ENCODE data around the gene NOS1AP. TPM values are rescaled to one million over a fixed set of nuclear protein-coding genes. Genes with fewer than 3 reads are reported as not detected.

Gene NOS1AP
- total RNA-seq, 1 experiment from 2014 or later, result 5.3 TPM

GRCh38 chr1:162319493-162320175 is 250.1 kb downstream of the NOS1AP start:
- ChIA-PET RAD21 (ENCODE audit: low non-redundant PET in 1 of 2, low total read pairs in 2 of 2, uncharacterized antibody in 2 of 2, unreplicated experiment in 2 of 2) (no interaction called here), CTCF (no interaction called here), POLR2A (no interaction called here)
- DNase-seq (ENCODE audit: low read depth, low spot score) (no peak), ATAC-seq (no peak)
- intact Hi-C loops (cut with micrococcal nuclease), result no loop called here
- Histone ChIP-seq H3K79me2 (ENCODE audit: insufficient read depth, low read length) (no peaks in the 10 kb centered on the region), H3K4me3 (replicated peaks in 1 of 2; ENCODE audit: low read depth in 1 of 2, low read length in 2 of 2) (no peak overlapping the region), H3K9me2 (ENCODE audit: insufficient read depth) (no peaks in the 10 kb centered on the region), H3K4me2 (ENCODE audit: low read length) (no peak overlapping the region), H4K20me1 (ENCODE audit: insufficient read depth) (no peaks in the 10 kb centered on the region), H3K4me1 (ENCODE audit: control insufficient read depth in 1 of 2, insufficient read depth in 2 of 2, low read length in 2 of 2) (no peaks in the 10 kb centered on the region), H3K9me3 (ENCODE audit: control insufficient read depth in 1 of 2, insufficient read depth in 1 of 2, low read depth in 1 of 2, low read length in 2 of 2) (no peaks in the 10 kb centered on the region), H2AFZ (ENCODE audit: low read depth, low read length, poor library complexity, severe bottlenecking) (no peak overlapping the region), H3K9ac (ENCODE audit: low read length) (no peak overlapping the region), H3K36me3 (ENCODE audit: control insufficient read depth in 1 of 2, insufficient read depth in 2 of 2, low read length in 2 of 2) (no peaks in the 10 kb centered on the region), H3K27me3 (ENCODE audit: insufficient read depth, low read length) (no peaks in the 10 kb centered on the region), H3K27ac (ENCODE audit: low read depth, low read length) (no peak overlapping the region)
- BruUV-seq (replicated peaks), result no TSS peak
- TF ChIP-seq EZH2phosphoT487 (IDR thresholded peaks at IDR 0.05; ENCODE audit: borderline replicate concordance) (no peak), FOSL1 (IDR thresholded peaks at IDR 0.05; ENCODE audit: low read depth) (no peak), ZBTB33 (IDR thresholded peaks at IDR 0.05; ENCODE audit: extremely low read depth, insufficient replicate concordance, low read length) (no peak), TCF7L2 (IDR thresholded peaks at IDR 0.05; ENCODE audit: borderline replicate concordance, extremely low read depth, insufficient read depth, insufficient read length) (no peak), CEBPB (IDR thresholded peaks at IDR 0.05; ENCODE audit: low read depth) (no peak), ATF3 (IDR thresholded peaks at IDR 0.05) (no peak), REST (IDR thresholded peaks at IDR 0.05; ENCODE audit: low read depth) (no peak), YY1 (IDR thresholded peaks at IDR 0.05; ENCODE audit: extremely low read depth, insufficient replicate concordance, low read depth, low read length) (no peak), POLR2A (IDR thresholded peaks at IDR 0.05; ENCODE audit: borderline replicate concordance, extremely low read depth, insufficient read depth, insufficient read length) (no peak), ZFX (IDR thresholded peaks at IDR 0.05) (no peak), RAD21 (IDR thresholded peaks at IDR 0.05; ENCODE audit: low read depth) (no peak), SIN3A (IDR thresholded peaks at IDR 0.05; ENCODE audit: low read depth) (no peak)
